Measurements from ENCODE around the gene KLRC1. TPM values are rescaled to one million over a fixed set of nuclear protein-coding genes. Genes with fewer than 3 reads are reported as not detected.

Gene KLRC1
- total RNA-seq, 3 donors from 2014 or later = 0.48 to 8.3 (median 3.3) TPM

DNA sequence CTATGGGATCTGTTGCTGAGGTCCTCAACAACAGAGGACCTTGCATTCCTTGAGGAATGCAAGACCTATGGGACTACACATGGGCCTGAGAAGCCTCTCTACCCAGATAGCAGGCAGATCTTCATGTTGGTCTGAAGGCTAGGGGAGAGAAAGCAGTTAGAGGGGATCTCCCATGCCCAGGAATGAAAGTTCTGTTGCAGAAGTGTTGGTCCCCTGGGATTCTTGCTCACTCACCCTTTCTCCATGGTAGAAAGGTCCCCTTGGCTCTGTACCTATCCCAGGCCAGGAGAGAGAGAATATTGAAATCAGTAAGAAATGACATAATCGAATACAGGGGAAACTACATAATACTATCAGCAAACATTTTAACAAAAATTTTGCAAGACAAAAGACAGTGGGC lies 16.5 kb upstream of the KLRC1 start:
- Histone ChIP-seq H3K27me3 (no peaks in the 10 kb centered on the region), H3K4me3 (no peak overlapping the region), H3K27ac (no peak overlapping the region), H3K9me3 (no peaks in the 10 kb centered on the region), H3K4me1 (no peaks in the 10 kb centered on the region), H3K36me3 (no peaks in the 10 kb centered on the region)
- intact Hi-C loops (cut with DNase I; ENCODE audit: low total_unique reads) = no loop called here
- no peak for DNase-seq (ENCODE audit: low spot score in 2 of 2)
- TF ChIP-seq POLR2A (IDR thresholded peaks at IDR 0.05) = no peak
- TF ChIP-seq CTCF (IDR thresholded peaks at IDR 0.05) = no peak
- TF ChIP-seq POLR2AphosphoS5 (IDR thresholded peaks at IDR 0.05) = no peak

GRCh38 chr12:10466311-10466710 lies 13.1 kb upstream of the KLRC1 start:
- Histone ChIP-seq H3K36me3 (no peaks in the 10 kb centered on the region), H3K27ac (no peak overlapping the region), H3K4me3 (no peak overlapping the region), H3K4me1 (no peaks in the 10 kb centered on the region), H3K27me3 (no peaks in the 10 kb centered on the region), H3K9me3 (no peaks in the 10 kb centered on the region)
- no peak for DNase-seq (ENCODE audit: low spot score in 2 of 2)
- TF ChIP-seq POLR2A (IDR thresholded peaks at IDR 0.05) = no peak
- no peak for TF ChIP-seq POLR2AphosphoS5 (IDR thresholded peaks at IDR 0.05)
- TF ChIP-seq CTCF (IDR thresholded peaks at IDR 0.05) = no peak
- intact Hi-C loops (cut with DNase I; ENCODE audit: low total_unique reads) = no loop called here

DNA sequence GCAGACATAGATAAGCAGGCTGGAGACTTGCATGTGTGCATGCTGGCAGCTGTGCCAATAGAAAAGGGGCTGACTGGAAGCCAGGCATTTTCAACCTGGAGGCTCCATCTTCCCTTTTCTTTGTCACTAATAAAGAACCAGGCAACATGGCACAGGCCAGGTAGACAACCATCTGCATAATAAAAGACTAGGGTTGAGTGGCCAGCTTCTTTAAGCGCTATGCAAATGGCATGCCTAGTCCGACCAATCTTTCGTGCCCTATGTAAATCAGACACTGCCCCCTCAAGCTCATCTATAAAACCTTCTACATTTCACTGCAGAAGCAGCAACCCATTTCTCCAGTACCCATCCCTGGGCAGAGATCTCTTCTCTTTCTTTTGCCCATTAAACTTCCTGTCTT lies 4.6 kb upstream of the KLRC1 start:
- Histone ChIP-seq H3K4me1 (no peaks in the 10 kb centered on the region), H3K27ac (no peak overlapping the region), H3K4me3 (no peak overlapping the region), H3K36me3 (no peaks in the 10 kb centered on the region), H3K9me3 (peaks cover 9 to 18% of the 10 kb centered on the region in 2 donors), H3K27me3 (no peaks in the 10 kb centered on the region)
- intact Hi-C loops (cut with DNase I; ENCODE audit: low total_unique reads) = no loop called here
- DNase-seq (ENCODE audit: low spot score in 2 of 2) = no peak
- no peak for TF ChIP-seq POLR2A (IDR thresholded peaks at IDR 0.05)
- TF ChIP-seq CTCF (IDR thresholded peaks at IDR 0.05) = no peak
- no peak for TF ChIP-seq POLR2AphosphoS5 (IDR thresholded peaks at IDR 0.05)

DNA sequence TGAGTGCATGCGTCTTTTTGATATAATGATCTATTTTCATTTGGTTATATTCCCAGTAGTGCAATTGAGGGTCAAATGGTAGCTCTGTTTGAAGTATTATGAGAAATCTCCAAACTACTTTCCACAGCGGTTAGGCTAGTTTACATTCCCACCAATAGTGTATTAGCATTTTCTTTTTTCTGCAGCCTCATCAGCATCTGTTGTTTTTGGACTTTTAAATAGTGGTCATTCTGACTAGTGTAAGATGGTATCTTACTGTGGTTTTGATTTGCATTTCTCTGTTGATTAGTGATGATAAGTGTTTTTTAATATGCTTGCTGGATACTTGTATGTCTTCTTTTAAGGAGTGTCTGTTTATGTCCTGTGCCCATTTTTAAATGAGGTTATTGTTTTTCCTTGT lies 3.7 kb upstream of the KLRC1 start:
- no peak for TF ChIP-seq POLR2A (IDR thresholded peaks at IDR 0.05)
- TF ChIP-seq POLR2AphosphoS5 (IDR thresholded peaks at IDR 0.05) = no peak
- no peak for TF ChIP-seq CTCF (IDR thresholded peaks at IDR 0.05)
- Histone ChIP-seq H3K27me3 (no peaks in the 10 kb centered on the region), H3K9me3 (peaks cover 9 to 18% of the 10 kb centered on the region in 2 donors), H3K36me3 (no peaks in the 10 kb centered on the region), H3K4me1 (no peaks in the 10 kb centered on the region), H3K4me3 (no peak overlapping the region), H3K27ac (no peak overlapping the region)
- intact Hi-C loops (cut with DNase I; ENCODE audit: low total_unique reads) = no loop called here
- DNase-seq (ENCODE audit: low spot score in 2 of 2) = no peak

- Histone ChIP-seq H3K27ac (no peak overlapping the region), H3K4me3 (no peak overlapping the region), H3K27me3 (no peaks in the 10 kb centered on the region), H3K36me3 (no peaks in the 10 kb centered on the region), H3K4me1 (no peaks in the 10 kb centered on the region), H3K9me3 (peaks cover 9 to 18% of the 10 kb centered on the region in 2 donors)
- no peak for DNase-seq (ENCODE audit: low spot score in 2 of 2)
- TF ChIP-seq POLR2A (IDR thresholded peaks at IDR 0.05) (no peak), CTCF (IDR thresholded peaks at IDR 0.05) (no peak), POLR2AphosphoS5 (IDR thresholded peaks at IDR 0.05) (no peak)
- intact Hi-C loops (cut with DNase I; ENCODE audit: low total_unique reads) = no loop called here
Observed at GRCh38 chr12:10455766-10456165, 2.6 kb upstream of the KLRC1 start.
